SK-N-DZ (cell line): ENCODE data around the gene RERE.

ENCODE experiments used
- DNase-seq: peaks from one replicate; pipeline ENCODE4 v3.0.0-alpha.2; 2015; ENCODE audit warnings: low spot score

Gene RERE

DNA sequence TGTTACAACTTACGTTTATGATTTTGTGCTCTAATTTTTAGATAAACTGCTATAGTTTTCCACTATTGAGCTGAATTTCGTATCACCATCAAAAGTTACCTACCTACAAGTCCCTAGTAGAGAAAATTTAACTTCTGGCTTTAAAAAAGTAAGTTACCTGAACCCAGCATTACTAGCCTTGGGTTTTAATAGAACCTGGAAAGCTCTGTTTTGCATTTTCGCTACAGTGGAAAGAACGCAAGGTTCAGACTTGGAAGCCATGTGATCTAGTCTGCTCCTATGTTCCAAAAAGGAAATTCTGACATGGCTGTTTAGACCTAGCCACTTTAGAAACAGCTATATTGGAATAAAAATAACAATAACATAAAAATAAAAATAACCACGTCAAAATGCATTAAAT, 389.0 kb downstream of the RERE start:
- DNase-seq: no peak

DNA sequence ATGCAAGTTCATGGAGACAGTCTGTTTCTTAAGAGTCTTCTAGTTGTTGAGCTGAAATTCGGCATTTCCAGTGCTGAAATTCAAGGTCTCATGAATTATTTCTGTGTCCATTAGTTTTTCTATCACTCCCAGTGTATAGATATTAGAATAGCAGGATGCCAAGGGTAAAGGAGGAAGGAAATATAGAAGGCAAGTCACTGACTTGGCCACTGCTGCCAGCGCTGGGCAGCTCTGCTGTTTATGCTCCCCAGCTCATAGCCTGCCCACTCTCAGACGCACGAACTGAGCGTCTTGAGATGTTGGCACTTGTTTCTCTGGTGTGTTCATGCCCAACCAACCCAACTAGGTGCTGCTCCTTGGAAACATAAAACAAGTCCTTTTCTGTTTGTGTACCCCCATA, 389.5 kb downstream of the RERE start:
- DNase-seq: no peak

DNA sequence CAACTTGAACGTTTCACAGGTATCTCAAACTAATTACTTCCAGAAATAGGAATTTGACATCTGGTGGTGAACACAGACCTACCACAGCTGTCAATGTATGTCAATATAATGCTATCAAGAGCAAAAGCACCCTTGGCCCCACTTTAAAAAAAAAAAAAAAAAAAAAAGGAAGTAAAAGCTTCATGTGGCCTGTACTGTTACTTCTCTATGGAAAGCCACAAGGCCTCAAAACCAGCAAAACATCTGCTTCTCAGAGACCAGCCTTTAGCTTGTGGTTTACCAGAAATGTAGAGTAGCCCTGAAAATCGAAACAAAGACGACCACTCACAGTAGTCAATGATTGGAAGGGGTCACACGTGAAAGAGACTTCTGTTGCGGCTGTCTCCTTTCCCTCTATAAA, 389.9 kb downstream of the RERE start:
- DNase-seq: no peak

DNA sequence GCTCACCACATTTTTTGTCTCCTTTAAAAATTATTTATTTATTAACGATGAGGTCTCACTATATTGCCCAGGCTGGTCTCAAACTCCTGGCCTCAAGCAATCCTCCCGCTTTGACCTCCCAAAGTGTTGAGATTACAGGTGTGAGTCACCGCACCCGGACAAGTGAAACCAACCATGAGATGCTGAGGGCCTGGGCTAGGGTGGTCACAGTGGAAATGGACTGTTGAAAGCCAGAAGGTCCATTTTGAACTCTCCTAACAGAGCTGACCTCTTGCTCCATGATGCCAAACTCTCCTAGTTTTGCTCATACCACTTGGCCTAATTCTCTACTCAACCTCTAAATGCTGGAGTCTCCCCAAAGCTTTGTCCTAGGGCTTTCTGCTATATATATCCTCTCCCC, 390.4 kb downstream of the RERE start:
- DNase-seq: no peak

DNA sequence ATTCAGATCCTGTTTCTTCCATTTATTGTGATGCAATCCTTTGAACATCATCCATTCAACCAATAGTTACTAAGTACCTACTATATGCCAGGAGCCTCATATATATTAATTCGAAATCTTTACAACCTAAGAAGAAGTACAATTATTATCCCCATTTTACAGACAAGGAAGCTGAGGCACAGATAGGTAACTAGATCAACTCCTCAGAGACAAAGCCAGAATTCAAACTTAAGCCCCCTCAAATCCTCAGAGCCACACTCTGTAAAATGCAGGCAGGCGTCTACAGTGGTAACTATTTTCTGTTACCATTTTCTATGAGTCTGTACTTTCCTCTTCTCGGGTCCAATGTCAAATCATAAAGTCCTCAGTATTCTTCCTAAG, 391.7 kb downstream of the RERE start:
- no peak for DNase-seq

DNA sequence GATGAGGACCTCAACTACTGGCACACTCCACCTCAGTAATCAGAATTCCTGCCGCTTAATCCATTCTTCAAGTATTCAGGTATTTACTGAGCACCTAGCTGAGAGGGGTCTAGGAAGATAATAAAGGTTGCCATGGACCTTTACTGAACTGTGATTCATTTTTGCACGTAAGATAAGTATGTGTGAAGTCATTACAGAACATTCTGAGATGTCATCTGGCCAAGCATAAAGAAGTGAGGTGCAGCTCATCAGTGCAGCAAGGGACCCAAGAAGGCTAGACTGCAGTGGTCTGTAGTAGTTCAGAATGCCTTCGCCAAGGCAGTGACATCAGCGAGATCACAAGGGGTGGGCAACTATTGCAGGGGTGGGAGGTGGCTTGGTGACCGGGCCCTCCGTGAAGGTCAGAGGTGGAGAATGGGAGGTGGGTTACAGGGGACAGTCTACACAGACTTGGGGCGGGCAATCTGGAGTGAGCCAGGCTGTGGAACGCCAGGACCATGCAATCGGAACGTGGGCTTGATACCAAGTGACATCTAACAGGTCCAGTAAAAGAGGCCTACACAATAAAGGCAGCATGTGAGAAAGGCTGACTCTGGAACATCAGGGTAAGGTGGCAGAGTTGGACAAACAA, 392.2 kb downstream of the RERE start:
- DNase-seq: no peak

DNA sequence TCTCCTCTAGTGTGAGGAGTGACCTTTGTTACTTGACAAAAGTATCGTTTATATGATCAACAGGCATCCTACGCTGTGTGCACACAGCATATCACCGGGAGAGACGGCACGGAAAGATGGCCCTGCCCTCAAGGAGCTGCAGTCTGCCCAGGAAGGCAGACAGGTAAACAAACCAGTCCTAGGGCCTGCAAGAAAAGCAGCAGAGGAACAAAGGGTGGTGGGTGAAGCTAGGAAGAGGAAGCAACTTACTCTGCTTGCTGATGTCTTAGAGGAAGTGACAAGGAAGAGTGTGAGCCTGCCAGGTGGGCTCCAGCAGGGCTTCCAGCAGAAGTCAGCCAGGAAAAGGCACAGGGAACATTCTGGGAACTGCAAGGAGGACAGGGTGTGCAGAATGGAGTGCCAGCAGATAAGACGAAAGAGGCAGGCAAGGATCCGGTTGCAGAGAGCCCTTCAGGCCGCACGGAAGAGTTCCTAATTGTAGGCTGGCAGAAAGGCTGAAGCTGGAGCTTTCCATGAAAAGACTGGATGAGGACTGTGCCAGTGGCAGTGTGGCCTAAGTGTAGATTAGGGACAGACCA, 392.8 kb downstream of the RERE start:
- peak; percentile 49 for DNase-seq

DNA sequence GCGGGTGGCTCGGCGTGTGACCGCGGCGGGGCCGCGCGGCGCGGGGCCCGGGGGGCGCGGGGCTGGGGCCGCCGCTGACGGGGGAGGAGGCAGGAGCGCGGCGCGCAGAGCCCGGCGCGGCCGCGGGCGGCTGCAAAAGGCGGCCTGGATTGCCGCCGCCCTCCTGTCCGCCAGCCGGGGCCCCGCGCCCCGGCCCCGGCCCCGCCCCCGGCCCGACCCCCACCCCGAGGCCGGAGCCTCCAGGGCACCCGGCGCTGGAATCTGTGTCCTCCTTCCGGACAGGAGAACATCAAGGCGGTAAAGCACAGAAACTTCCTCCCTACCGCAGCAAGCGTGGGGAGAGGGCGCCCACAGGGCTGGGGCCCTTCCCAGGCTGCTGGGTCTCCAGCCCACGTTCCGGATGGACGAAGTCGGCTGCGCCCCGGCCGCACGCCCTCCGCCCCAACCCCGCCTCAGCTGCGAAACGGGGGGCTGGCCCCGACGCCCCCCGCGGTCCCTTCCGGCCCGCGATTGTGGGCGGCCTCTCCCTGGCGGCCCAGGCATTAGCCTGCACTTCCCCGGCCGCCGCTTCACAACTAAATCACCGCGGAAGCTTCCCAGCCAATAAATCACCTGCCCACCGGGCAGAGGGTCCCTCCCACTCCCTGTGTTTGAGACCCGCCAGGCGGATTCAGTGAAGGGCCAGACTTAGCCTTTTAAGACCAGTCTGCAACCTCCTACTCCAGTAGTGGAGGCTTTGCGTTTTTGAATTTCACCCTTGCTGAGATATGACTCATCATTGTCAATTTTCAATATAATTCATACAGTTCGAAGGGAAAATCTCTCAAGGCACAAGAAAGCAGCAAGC, 393.5 kb downstream of the RERE start:
- peak; percentile 85 for DNase-seq

DNA sequence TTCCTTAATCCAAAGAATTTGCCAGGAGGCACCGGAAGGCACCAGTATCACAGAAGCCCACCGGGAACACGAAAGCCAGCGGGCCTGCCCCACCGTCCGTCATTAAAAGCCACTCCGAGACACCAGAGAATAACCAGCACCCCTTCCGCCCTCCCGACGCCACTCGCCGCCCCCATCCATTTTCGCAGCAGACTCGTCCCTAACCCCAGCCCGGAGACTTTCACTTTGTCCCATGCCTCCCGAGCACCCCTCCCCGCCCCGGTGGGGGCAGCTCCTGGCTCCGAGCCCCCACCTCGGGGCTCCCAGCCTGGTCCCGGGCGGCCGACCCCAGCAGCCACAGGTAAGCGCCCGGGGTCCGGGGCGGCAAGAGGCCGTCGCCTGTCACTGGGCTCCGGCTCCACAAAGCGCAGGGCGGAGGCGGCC, 394.2 kb downstream of the RERE start:
- DNase-seq: peak; percentile 26

DNA sequence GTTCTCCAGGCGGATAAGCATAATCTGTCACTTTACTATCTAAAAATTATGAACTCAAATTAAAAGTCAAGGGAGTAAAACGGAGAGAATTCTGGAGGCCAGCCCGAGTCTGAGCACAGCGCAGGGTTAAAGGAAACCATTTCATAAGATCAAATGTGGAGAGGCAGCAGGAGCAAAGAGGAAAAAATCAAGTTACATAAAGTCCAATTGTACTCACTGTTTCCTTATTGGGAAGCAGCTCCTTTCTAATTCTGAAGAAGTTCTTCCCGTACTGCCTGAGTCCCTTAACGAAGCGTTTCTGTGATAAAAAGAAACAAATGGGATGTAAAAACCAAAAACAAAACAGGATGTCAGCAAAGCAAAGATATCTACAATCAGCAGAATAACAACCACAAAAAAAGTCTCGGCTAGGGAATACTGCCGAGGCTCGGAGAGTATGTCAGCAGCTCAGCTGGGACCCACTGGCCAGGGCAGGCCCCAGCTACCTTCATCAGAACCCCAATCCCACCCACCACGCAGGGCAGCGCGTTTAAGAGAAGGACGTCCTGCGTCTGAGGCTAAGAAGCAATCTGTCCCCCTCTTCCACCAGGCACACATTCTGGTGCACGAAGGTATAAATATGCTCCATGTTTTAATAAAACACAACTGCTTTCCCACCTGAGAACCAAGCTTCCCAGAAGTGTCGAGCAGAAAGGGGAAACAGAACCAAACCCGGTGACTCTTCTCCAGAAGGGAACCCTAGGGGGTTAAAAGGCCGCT, 394.8 kb downstream of the RERE start:
- no peak for DNase-seq

DNA sequence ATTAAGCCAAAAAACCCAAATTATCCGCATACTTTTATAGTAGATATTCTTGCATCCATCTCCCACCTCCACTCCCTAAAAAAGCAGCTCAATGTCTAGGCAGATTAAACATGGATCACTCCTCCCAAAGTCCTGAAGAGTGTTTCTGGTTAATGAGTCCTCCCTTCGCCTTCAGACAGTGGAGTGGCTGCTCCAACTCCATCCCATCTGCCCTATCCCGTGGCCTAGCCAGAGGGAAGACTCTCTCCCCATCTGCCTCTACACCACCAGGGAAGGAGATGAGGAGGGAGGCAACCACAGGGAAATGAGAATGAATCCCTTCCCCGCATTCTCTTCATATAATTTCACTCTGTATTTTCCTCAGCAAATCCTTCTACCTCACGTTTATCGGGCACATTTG, 395.7 kb downstream of the RERE start:
- DNase-seq: no peak

DNA sequence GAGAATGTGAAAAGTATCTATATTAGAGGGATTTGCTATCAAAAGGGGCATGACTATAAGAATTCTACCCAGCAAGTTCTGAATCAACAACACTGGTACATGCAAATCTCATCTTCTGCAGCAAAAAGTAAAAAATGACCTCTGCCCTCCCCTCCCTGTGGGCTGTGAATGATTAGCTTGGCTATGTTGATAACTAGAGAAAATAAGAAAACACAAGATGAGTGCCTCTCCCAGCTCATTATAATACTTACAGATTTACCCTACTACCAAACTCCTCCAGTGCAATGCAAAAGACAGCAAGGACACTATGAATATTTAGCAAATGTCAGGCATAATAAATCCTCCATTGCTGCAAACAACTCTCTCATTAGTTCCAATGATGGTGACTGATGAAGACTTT, 397.1 kb downstream of the RERE start:
- no peak for DNase-seq

DNA sequence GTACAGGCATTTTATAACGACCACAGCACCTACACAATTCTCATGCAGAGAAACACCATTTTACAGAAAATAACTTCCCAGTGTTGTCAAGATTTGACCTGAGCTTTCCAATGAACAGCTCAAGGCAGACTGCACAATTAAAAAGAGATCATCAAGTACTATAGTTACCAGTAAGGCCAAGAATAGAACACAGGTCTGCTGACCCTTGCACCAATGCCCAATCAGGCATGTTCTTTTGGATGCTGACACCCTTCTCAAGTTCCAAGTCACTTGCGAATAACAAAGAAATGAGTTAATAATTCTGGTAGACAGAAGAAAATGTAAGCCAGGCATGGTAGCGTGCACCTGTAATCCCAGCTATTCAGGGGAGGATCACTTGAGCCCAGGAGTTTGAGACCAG, 397.6 kb downstream of the RERE start:
- no peak for DNase-seq

DNA sequence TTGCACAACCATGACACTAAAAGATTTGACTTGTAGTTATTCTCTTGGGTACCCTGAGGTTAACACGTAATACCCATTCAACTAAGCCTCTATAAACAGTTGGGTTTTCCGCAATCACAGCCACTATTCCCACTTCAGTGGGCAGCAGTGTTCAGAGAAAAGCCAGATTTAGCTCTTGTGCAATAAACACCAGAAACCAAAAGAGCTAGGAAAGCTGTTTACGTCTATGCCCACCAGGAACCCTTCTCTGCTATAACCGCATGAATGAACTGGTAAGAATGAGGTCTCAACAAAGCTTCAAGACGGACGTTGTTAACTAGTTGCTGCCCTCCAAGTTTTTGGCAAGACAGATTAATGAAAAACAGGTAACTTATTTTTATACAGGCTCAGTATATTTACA, 398.3 kb downstream of the RERE start:
- DNase-seq: no peak

DNA sequence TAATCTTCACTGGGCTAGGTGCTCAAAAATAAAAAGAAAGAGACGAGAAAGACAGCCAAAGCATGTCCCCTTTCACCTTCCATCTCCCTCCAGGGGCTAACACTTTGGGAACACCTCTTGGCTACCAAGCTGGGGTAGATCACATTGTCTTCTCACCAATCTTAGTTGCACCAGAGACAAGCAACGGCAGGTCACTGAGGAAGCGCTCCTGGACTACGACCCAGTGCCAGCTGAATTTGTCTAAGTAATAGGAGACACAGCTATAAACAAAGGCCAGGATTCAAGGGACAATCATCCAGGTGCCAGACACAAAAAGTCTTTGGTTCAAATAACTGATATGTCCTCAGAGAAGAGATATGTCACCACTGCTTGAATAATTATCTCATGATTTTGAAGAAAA, 399.1 kb downstream of the RERE start:
- DNase-seq: no peak

DNA sequence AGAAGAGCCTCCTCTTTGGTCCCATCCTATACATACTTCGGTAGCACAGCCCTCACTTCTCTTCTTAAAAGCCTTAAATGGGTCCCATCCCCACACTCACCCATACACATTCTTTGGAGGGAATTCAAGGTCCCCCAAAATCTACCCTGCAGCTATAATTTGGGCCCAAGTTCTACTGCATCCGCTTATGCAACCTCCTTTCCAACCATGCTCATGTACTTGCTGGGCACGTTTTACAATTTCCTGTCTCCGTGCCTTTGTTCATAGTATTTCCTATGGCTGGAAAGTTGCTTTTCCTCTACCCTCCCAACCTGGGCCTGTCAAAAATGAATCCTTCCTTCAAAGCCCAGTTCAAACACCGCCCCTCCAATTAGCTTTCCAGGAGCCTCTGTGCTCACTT, 399.8 kb downstream of the RERE start:
- DNase-seq: no peak

DNA sequence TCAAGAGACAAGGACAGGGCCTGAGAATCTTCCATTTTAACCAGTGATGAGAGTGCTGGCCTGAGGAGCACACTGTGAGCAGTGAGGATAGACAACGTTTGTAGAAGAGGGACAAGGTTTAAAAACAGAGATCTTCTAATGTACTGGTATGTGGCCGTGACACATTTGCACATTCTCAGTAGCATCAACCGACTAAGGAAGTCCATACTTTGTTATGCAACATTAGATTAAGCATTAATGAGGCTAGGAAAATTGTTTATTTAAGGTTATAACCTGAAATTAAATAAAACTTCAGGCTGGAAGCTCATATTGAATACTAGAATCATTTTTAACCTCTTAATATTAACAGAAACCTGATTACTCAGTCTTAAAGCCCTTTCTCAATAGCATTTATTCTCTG, 400.6 kb downstream of the RERE start:
- DNase-seq: no peak

DNA sequence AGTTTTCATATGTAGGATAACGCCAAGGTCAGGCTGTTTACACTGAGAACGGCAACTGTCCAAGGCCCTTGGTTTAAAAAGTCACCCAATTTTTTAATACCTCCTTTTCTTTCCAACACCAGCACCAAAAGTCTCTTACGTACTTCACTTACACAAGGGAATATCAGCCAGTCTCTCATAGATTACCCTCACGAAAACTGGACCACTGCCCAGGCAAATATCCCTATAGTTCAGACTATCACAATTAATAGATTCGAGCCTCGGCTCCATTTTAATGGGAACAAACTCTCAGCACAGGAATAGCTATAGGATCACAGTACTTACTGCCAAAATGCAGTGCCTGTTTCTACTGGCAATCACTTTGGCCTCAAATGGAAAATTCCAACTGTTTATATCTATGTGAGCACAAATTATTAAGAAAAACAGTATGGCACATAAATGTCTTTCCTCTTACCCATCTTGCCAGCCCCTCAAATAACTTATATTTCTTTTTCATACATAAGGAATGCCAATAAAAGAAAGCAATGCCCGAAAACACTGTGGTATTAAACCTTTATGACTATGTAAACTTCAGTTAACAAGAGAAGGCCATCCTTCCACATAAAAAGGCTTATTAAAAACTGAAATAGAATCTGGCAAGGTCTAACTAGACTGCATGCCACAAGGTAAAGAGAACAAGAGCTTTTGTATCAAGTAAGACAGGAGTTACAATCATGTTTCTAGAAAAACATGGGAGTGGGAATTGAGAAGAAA, 401.7 kb downstream of the RERE start:
- DNase-seq: no peak

DNA sequence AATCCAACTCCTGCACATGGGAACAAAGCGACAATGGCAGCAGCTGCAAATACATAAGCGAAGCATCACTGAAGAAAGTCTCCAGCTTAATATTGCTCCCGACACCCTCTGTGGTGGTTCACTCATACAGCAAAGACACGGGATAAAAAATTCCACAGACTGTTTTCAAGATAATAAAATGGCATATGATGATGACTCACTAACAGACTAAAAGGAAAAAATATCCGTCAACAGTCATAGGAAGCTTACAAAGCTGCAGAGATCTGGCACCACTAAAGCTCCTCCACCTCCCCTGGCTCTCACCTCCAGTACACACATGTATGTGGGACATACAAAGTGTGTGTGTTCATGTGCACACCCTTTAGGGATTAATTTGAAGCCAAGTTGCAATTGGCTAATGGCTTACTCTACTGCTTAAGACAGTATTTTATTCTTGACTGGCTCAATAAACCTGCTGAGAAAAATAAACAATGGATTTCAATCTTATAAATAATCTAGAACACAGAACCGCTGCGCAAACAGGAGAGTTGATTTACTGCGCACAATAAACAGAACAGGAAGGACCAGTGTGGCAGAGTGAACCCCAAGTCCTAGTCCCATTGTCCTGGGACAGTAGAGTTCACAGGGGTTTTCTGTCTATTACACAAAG, 405.1 kb downstream of the RERE start:
- DNase-seq: no peak

DNA sequence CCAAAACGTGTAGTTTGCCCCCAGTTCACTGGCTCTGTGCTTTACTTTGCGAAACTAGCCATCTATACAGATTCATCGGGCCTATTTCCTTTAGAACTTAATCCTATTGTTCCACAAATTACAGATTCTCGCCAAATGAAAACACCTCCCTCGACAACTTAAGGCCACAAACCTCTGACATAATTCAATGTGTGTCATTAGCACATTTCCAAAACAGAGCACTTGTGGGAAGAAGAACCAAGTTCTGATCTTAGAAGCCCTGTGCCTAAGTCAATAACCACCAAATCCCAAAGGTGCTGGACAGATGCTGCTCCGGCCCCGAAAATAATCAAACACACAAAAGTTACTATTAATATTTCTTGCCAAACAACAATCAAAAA, 405.6 kb downstream of the RERE start:
- DNase-seq: no peak

DNA sequence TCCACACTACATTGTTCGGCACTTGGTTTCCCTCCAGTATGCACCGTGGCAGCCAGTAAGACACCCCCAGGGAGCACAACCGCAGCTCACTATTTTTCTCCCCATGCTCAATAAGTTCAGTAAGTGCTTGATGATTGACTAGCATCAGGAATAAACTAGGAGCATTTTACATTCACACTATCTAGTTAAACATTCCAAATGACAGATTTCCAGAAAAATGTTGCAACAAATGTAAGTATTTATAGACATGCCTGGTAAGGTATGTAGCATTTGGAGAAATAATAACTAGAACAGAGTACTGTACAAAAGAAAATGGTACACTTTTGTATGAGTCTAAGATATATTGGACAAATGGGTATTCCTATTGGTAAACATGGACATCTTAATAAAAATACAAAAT, 406.6 kb downstream of the RERE start:
- no peak for DNase-seq
